ACC112 (cell line): ENCODE measurements around the gene PDE5A.

Source experiments
- H2AFZ ChIP-seq: fragments of 200-600 bp; sonication (generic); one replicate; pipeline ENCODE4 v1.6.0; 2017; ENCODE audit warnings: antibody characterized with exemption, low read length; ENCODE audit not compliant: unreplicated experiment
- H3K27ac ChIP-seq: fragments of 200-600 bp; sonication (generic); 2 replicates; pipeline ENCODE4 v1.5.1; 2014; ENCODE audit warnings: low read depth, mild to moderate bottlenecking, antibody characterized with exemption, low read length, moderate library complexity
- H3K27me3 ChIP-seq: fragments of 200-600 bp; sonication (generic); 2 replicates; pipeline ENCODE4 v1.6.1; 2014; ENCODE audit warnings: mild to moderate bottlenecking, antibody characterized with exemption, low read length, moderate library complexity, mixed read lengths; ENCODE audit not compliant: insufficient read depth
- H3K36me3 ChIP-seq: fragments of 200-600 bp; sonication (generic); 2 replicates; pipeline ENCODE4 v1.6.1; 2016; ENCODE audit warnings: mild to moderate bottlenecking, antibody characterized with exemption, low read length, moderate library complexity, mixed read lengths; ENCODE audit not compliant: insufficient read depth
- H3K4me1 ChIP-seq: fragments of 200-600 bp; sonication (generic); one replicate; pipeline ENCODE4 v1.6.1; 2016; ENCODE audit warnings: low read length, mixed read lengths; ENCODE audit not compliant: insufficient read depth, unreplicated experiment, control insufficient read depth
- H3K4me3 ChIP-seq: fragments of 200-600 bp; sonication (generic); 2 replicates; pipeline ENCODE4 v1.5.1; 2014; ENCODE audit warnings: mild to moderate bottlenecking, low read depth, low read length
- H3K79me2 ChIP-seq: fragments of 200-600 bp; sonication (generic); one replicate; pipeline ENCODE4 v1.6.0; 2016; ENCODE audit warnings: low read length; ENCODE audit not compliant: control insufficient read depth, unreplicated experiment, insufficient read depth

Gene PDE5A

GRCh38 chr4:119543187-119543586 is 85.4 kb downstream of the PDE5A start:
- Histone ChIP-seq H3K4me3 (no peak overlapping the region), H2AFZ (no peak overlapping the region), H3K27me3 (no peaks in the 10 kb centered on the region), H3K27ac (no peak overlapping the region), H3K36me3 (no peaks in the 10 kb centered on the region), H3K79me2 (no peaks in the 10 kb centered on the region), H3K4me1 (no peaks in the 10 kb centered on the region)

- Histone ChIP-seq H3K79me2 (no peaks in the 10 kb centered on the region), H3K27me3 (no peaks in the 10 kb centered on the region), H3K27ac (no peak overlapping the region), H3K36me3 (no peaks in the 10 kb centered on the region), H3K4me3 (no peak overlapping the region), H3K4me1 (peaks cover 18% of the 10 kb centered on the region), H2AFZ (no peak overlapping the region)
Observed at GRCh38 chr4:119540249-119540648, 88.4 kb downstream of the PDE5A start.

GRCh38 chr4:119537586-119537985 is 91.0 kb downstream of the PDE5A start:
- Histone ChIP-seq H3K27me3 (no peaks in the 10 kb centered on the region), H3K27ac (peak overlapping the region; percentile 54), H3K4me1 (peaks cover 18% of the 10 kb centered on the region), H3K4me3 (no peak overlapping the region), H3K36me3 (0 out of 2 replicates have a peak, but pooled peaks cover 4% of the 10 kb centered on the region), H2AFZ (no peak overlapping the region), H3K79me2 (no peaks in the 10 kb centered on the region)

GRCh38 chr4:119536572-119537528 is 91.8 kb downstream of the PDE5A start:
- 0 out of 2 replicates have a peak, but pooled peaks cover 4% of the 10 kb centered on the region for H3K36me3 ChIP-seq

DNA sequence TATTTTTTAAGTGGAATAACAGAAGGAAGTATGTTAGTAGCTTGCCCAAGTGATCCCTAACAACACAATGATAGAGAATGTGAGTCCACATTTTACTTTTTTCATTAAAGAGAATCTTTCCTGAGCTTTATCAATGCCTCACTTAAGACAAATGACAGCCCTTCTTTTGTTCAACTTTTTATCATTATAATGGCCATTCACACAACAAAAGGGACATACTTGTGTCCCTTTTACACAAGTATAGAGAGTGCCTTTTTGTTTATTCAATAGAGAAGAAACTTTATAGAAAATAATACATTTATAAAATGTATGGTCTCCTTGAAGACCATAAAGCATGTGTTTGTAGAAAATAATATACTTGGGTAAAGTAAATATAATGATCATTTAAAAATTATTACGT is 96.3 kb downstream of the PDE5A start:
- H3K36me3 ChIP-seq = 0 out of 2 replicates have a peak, but pooled peaks cover 4% of the 10 kb centered on the region

More at GRCh38 chr4:119536572-119537528, 91.8 kb downstream of the PDE5A start:
- Histone ChIP-seq H3K27ac (peak overlapping the region; percentile 54), H3K4me1 (peaks cover 18% of the 10 kb centered on the region), H3K27me3 (no peaks in the 10 kb centered on the region), H3K4me3 (no peak overlapping the region), H3K79me2 (no peaks in the 10 kb centered on the region), H2AFZ (peak overlapping the region; percentile 59)

GRCh38 chr4:119529788-119530187 is 98.8 kb downstream of the PDE5A start:
- Histone ChIP-seq H3K79me2 (no peaks in the 10 kb centered on the region), H3K27ac (no peak overlapping the region), H3K4me1 (peaks cover 20% of the 10 kb centered on the region), H3K4me3 (no peak overlapping the region), H3K36me3 (0 out of 2 replicates have a peak, but pooled peaks cover 4% of the 10 kb centered on the region), H2AFZ (no peak overlapping the region), H3K27me3 (no peaks in the 10 kb centered on the region)

More for the DNA sequence above, 96.3 kb downstream of the PDE5A start:
- Histone ChIP-seq H3K4me1 (peaks cover 15% of the 10 kb centered on the region), H3K27ac (no peak overlapping the region), H3K27me3 (no peaks in the 10 kb centered on the region), H2AFZ (no peak overlapping the region), H3K4me3 (no peak overlapping the region), H3K79me2 (no peaks in the 10 kb centered on the region)

- H3K36me3 ChIP-seq = no peaks in the 10 kb centered on the region; the same call in 1 of the 2 replicates
- H3K79me2 ChIP-seq = no peaks in the 10 kb centered on the region
- H3K27me3 ChIP-seq = no peaks in the 10 kb centered on the region
- H2AFZ ChIP-seq = no peak overlapping the region
- H3K4me3 ChIP-seq = no peak overlapping the region
- peaks cover 37% of the 10 kb centered on the region for H3K4me1 ChIP-seq
- H3K27ac ChIP-seq = no peak overlapping the region
Observed at GRCh38 chr4:119526786-119527550, 101.6 kb downstream of the PDE5A start.

DNA sequence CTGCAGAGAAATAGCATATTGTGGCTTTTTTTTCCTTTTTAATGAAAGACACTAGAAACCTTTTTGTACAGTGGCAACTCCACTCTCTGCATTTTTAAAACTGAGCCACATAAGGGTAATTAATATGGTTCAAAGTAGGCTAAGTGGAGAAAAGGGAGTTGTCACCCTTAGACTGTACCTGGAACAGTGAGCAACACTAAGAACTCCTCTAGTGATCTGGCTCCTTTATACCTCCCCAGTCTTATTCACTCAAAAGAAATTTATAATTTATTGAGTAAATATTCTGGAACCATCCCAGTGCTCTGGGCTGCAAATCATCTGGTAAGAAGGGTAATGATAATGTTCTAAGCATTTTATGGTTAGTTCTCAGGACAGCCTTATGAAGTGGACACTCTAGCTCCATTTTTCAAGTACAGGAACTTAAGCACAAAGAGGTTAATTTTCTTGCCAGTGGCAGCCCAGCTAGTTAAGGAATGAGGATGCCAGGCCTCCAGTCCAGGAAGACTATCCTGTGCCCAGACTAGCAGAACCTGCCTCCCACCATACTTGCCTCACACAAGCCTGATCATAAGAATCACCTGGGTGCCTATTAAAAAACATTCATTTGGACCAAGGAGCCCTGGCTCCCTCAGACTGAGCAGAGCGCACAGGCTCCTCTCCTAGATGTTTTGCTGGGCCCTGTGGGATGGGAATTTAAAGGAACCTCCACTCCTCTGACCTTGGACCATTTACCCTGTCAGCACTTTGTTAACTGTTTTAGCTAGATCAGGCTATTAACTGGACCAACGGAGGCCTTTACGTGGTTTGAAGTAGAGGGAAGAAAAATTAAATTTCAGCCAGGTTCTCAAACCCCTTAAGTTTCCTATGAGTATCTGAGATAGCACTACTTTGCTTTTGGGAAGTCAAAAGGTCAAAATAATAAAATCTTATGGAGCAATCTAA is 102.6 kb downstream of the PDE5A start:
- Histone ChIP-seq H2AFZ (no peak overlapping the region), H3K4me3 (peak overlapping the region; percentile 45; the same call in 1 of the 2 replicates), H3K27me3 (no peaks in the 10 kb centered on the region), H3K4me1 (peaks cover 37% of the 10 kb centered on the region), H3K79me2 (no peaks in the 10 kb centered on the region), H3K36me3 (peaks cover 1% of the 10 kb centered on the region; the same call in 1 of the 2 replicates), H3K27ac (peak overlapping the region; percentile 75)

GRCh38 chr4:119525005-119525749 is 103.4 kb downstream of the PDE5A start:
- H2AFZ ChIP-seq = no peak overlapping the region
- H3K4me3 ChIP-seq = peak overlapping the region; percentile 45
- H3K27me3 ChIP-seq = no peaks in the 10 kb centered on the region
- no peaks in the 10 kb centered on the region for H3K79me2 ChIP-seq
- H3K36me3 ChIP-seq = peaks cover 7% of the 10 kb centered on the region; the same call in 1 of the 2 replicates
- H3K27ac ChIP-seq = peak overlapping the region; percentile 75
- H3K4me1 ChIP-seq = peaks cover 37% of the 10 kb centered on the region
